RWPE2 (cell line): ENCODE results near the gene GLTPD2.

Source experiments
- ATAC-seq: fragments of 200-7000 bp; cut with Tn5 transposase; 3 replicates; pipeline ENCODE4 v1.9.1; 2021; ENCODE audit warnings: low read depth
- DNase-seq: peaks from one replicate; pipeline ENCODE4 v3.0.0-alpha.2; 2020; ENCODE audit warnings: low spot score
- H3K27ac ChIP-seq: fragments of 450-650 bp; 2 replicates; pipeline ENCODE4 v1.5.1; 2017; ENCODE audit warnings: mild to moderate bottlenecking; ENCODE audit not compliant: poor library complexity, severe bottlenecking
- H3K27me3 ChIP-seq: fragments of 250-450 bp; sonication (Bioruptor Pico); 2 replicates; pipeline ENCODE4 v1.5.1; 2021; ENCODE audit warnings: mild to moderate bottlenecking, moderate library complexity; ENCODE audit not compliant: insufficient read depth, poor library complexity, severe bottlenecking
- H3K36me3 ChIP-seq: fragments of 250-450 bp; sonication (Bioruptor Pico); 2 replicates; pipeline ENCODE4 v1.5.1; 2020; ENCODE audit warnings: low read depth, mild to moderate bottlenecking, moderate library complexity
- H3K4me1 ChIP-seq: fragments of 250-450 bp; sonication (Bioruptor Pico); 2 replicates; pipeline ENCODE4 v1.5.1; 2021; ENCODE audit warnings: mild to moderate bottlenecking, moderate library complexity; ENCODE audit not compliant: insufficient read depth, poor library complexity, severe bottlenecking
- H3K4me3 ChIP-seq: fragments of 250-450 bp; sonication (Bioruptor Pico); 2 replicates; pipeline ENCODE4 v1.5.1; 2021; ENCODE audit warnings: mild to moderate bottlenecking, moderate library complexity; ENCODE audit not compliant: severe bottlenecking
- H3K9me3 ChIP-seq: fragments of 250-450 bp; sonication (Bioruptor Pico); 2 replicates; pipeline ENCODE4 v1.5.1; 2021; ENCODE audit warnings: mild to moderate bottlenecking, moderate library complexity; ENCODE audit not compliant: severe bottlenecking
- TF ChIP-seq, protein P1 (sequence below): fragments of 450-650 bp; IDR thresholded peaks from one replicate; pipeline ENCODE4 v1.5.1; 2017; ENCODE audit warnings: mild to moderate bottlenecking, moderate library complexity; ENCODE audit not compliant: poor library complexity, severe bottlenecking

GLTPD2 gene

DNA sequence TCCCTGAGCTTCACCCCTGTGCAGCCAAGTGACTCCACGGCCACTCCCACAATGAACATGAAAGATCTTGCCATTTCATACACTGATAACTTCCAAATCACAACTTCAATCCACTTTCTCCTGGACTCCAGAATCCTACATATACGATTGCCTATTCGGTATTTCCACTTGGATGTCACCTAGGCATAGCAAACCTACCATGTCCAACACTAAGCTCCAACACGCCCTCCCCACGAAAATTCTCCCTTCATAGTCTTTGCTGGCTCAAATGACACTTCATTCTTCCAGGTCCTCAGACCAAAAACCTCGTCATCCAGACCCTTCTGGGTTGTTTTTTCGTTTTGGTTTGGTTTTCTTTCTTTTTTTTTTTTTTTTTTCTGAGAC is 1.9 kb downstream of the GLTPD2 start:
- no peak overlapping the region for H3K4me3 ChIP-seq
- peak overlapping the region; percentile 82 for H3K27ac ChIP-seq
- ATAC-seq (no peak), DNase-seq (no peak)
- TF ChIP-seq, protein P1, sequence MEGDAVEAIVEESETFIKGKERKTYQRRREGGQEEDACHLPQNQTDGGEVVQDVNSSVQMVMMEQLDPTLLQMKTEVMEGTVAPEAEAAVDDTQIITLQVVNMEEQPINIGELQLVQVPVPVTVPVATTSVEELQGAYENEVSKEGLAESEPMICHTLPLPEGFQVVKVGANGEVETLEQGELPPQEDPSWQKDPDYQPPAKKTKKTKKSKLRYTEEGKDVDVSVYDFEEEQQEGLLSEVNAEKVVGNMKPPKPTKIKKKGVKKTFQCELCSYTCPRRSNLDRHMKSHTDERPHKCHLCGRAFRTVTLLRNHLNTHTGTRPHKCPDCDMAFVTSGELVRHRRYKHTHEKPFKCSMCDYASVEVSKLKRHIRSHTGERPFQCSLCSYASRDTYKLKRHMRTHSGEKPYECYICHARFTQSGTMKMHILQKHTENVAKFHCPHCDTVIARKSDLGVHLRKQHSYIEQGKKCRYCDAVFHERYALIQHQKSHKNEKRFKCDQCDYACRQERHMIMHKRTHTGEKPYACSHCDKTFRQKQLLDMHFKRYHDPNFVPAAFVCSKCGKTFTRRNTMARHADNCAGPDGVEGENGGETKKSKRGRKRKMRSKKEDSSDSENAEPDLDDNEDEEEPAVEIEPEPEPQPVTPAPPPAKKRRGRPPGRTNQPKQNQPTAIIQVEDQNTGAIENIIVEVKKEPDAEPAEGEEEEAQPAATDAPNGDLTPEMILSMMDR: no peak
- no peaks in the 10 kb centered on the region for H3K27me3 ChIP-seq
- peaks cover 7% of the 10 kb centered on the region for H3K4me1 ChIP-seq
- no peaks in the 10 kb centered on the region for H3K9me3 ChIP-seq
- H3K36me3 ChIP-seq: no peaks in the 10 kb centered on the region

DNA sequence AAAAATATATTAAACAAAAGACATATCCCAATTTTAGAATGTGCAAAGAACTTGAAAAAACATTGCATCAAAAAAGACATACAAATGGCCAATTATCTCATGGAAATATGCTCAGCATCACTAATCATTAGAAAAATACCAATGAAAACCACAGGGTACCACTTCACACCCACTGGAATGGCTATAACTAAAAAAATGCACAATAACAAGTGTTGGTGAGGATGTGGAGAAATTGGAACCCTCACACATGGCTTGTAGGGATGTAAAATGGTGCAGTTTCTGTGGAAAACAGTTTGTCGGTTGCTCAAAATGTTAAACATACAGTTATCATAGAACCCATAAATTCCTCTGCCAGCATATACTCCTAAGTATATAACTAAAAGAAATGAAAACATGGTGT is 6.4 kb downstream of the GLTPD2 start:
- peak overlapping the region; percentile 85 for H3K4me3 ChIP-seq
- peaks cover 4% of the 10 kb centered on the region for H3K4me1 ChIP-seq
- H3K27me3 ChIP-seq: no peaks in the 10 kb centered on the region
- peak overlapping the region; percentile 50 for H3K27ac ChIP-seq
- ATAC-seq (no peak), DNase-seq (no peak)
- no peaks in the 10 kb centered on the region for H3K9me3 ChIP-seq
- TF ChIP-seq, protein P1: no peak
- H3K36me3 ChIP-seq: peaks cover 23% of the 10 kb centered on the region

DNA sequence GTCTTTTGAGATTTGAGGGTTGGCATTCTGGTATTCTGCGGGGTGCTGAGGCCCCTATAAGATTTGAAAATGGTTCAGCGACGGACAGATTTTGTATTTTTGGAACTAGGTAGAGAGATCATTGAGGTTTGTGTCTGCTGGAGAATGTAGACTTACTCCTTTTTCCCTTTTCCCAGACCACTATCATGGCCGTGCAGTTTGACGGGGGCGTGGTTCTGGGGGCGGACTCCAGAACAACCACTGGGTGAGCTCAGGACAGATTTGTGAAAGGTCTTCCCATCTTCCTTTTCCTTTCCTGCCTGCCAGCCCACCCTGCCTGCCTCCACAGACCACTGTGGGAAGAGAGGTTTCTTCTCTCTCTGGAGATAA is 7.8 kb downstream of the GLTPD2 start:
- Histone ChIP-seq H3K27ac (peak overlapping the region; percentile 50), H3K9me3 (no peaks in the 10 kb centered on the region), H3K4me3 (peak overlapping the region; percentile 85), H3K4me1 (peaks cover 4% of the 10 kb centered on the region), H3K36me3 (peaks cover 23% of the 10 kb centered on the region), H3K27me3 (no peaks in the 10 kb centered on the region)
- TF ChIP-seq, protein P1: no peak
- ATAC-seq (peak; percentile 56; the same call in 1 of the 3 replicates), DNase-seq (no peak)

DNA sequence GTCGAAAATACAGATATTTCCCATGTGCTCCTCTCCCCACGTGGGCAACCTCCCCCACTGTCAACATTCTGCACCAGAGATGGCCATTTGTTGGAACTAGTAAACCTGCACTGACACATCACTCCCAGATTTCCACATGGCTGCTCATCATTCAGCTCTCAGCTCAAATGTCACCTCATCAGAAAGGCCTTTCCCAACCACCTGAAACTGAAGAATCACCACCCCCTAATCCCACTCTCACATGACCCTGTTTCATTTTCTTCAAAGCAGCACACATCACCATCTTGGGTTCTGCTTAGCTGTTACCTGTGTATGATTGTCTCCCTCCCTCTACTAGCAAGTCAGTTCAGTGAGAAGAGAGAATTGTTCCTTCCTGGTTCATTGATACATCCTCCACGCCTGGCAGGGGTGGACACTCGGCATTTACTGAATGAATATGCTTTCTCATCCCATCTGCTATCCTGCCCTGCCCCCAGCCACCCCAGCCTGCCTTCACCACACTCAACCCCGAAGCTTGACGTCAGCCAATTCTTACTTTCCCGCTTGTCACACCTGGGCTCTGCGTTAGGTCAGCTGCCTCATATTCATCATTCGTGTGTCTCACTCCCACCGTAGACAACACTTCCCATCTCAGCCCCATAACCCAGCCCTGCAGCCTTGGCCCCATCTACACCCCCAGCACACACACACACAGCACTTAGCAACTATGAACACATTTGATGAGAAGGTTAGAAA is 11.9 kb downstream of the GLTPD2 start:
- peaks cover 23% of the 10 kb centered on the region for H3K36me3 ChIP-seq
- H3K27me3 ChIP-seq: no peaks in the 10 kb centered on the region
- H3K27ac ChIP-seq: no peak overlapping the region
- no peaks in the 10 kb centered on the region for H3K9me3 ChIP-seq
- TF ChIP-seq, protein P1: no peak
- peaks cover 4% of the 10 kb centered on the region for H3K4me1 ChIP-seq
- DNase-seq (no peak), ATAC-seq (no peak)
- H3K4me3 ChIP-seq: no peak overlapping the region

DNA sequence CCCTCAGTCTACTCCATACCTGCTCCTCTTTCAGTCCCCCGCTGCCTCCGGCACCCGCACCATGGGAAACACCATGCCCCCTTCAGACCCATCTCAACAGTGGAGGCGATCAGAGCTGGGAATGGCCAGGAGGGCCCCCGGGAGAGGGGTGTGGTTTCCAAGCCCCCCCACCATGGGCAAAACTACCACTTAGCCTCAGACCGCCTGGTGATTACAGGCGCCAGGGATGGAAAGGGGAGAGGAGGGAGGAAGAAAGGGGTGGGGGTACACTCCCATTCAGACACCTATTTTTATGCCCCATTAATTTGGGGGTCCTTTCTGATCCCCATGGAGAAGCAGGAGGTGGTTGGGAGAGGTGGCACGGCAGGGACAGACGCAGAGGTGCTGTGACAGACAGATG is 13.5 kb downstream of the GLTPD2 start, which contains the start of gene C17orf114:
TSS of gene C17orf114 (minus strand) at position 101 of the 400 bp plus-strand sequence.
- TF ChIP-seq, protein P1: no peak
- Histone ChIP-seq H3K27me3 (no peaks in the 10 kb centered on the region), H3K27ac (no peak within 1 kb of the TSS), H3K36me3 (peaks cover 19% of the 10 kb centered on the region), H3K4me3 (no peak within 1 kb of the TSS), H3K9me3 (no peaks in the 10 kb centered on the region), H3K4me1 (peaks cover 4% of the 10 kb centered on the region)
- ATAC-seq (no peak), DNase-seq (no peak)
